Ramos (cell line): ENCODE measurements around the gene ZNF750.

ENCODE experiments used
- in situ Hi-C: fragments of 300-500 bp; cut with MboI; formaldehyde crosslinking; loops from one replicate; pipeline ENCODE4 v1.14.3; 2022; ENCODE audit warnings: low sequenced_read_pairs; ENCODE audit not compliant: unreplicated experiment

Gene ZNF750

DNA sequence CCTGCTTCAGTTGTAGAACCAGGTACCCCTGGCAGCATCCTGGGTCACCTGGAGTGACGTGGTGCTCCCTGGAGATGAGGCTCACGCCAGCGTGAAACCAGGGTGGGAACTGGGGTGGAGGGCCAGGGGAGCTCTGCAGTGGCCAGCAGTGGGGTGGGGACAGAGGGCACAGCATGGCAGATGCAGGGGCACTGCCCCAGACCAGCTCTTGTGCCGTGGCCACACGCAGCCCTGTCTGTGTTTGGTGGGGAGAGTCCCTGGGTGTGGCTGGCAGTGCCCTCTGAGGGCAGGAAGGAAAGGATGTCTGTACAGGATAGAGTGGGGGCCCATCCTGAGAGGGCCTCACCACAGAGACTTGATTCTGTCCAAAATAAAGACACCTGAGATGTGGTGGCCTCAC is 24.5 kb downstream of the ZNF750 start:
- in situ Hi-C loops: no loop called here

- in situ Hi-C loops: no loop called here
These were observed 25.0 kb downstream of the ZNF750 start for GRCh38 chr17:82814834-82815233.

GRCh38 chr17:82813299-82814051 is 26.3 kb downstream of the ZNF750 start:
- in situ Hi-C loops: no loop called here

- in situ Hi-C loops: no loop called here
These were observed 27.2 kb downstream of the ZNF750 start for GRCh38 chr17:82812601-82813000.

DNA sequence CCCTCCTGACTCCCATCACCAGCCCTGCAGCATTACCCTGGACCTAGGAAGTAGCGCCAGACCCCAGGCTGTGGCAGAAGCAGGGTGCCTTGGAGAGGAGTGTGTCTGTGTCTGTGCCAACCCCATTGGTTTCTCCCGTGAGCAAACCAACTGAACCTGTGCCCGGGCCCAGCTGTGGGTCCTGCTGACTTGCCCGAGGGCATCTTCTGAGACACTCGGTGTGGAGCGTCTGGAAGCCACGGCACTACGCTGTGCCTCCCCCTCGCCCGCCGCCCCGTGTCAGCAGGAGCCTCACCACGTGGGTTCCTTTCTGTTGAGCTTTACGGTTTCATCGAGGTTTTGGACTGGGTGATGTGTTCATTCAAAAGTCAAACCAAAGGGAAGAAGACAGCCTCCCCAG is 27.8 kb downstream of the ZNF750 start:
- in situ Hi-C loops: no loop called here

DNA sequence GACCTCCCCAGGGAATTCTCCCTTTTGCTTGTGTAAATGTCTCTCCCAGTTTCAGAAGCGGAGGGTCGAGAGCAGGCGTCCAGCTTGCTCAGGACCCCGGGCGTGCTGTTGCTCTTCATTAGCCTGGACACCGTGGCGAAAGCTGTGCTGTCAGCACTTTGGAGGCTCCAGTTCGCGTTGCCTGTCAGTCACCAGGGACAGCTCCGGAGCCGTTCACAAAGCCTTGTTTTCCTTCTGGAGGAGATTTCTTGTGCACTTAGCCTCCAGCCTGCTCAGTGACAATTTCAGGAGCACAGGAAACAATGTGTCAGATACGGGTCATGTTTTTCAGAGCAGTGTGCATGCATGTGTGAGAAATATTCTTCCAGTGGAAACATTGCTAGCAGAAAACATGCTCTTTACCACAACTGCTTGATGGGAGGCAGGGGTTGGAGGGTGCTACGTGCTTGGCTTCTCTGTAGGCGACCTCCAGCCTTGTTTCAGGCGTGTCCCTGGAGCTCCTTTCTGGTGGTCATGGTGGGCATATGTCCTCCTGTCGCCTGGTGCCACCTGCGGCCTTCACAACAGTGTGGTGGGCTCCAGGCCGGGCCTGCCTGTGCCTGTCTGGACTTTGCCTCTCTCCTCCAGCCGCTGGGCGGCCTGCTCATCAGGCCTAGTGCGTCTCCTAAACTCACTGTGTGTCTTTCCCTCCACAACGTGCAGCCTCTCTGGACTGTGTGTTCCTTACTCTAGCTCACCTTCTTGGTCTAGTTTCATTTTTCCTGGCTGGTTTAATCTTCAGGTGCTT is 29.0 kb downstream of the ZNF750 start:
- in situ Hi-C loops: no loop called here

GRCh38 chr17:82808921-82809905 is 30.6 kb downstream of the ZNF750 start:
- in situ Hi-C loops: no loop called here

- in situ Hi-C loops: no loop called here
These were observed 31.8 kb downstream of the ZNF750 start for GRCh38 chr17:82808006-82808405.

DNA sequence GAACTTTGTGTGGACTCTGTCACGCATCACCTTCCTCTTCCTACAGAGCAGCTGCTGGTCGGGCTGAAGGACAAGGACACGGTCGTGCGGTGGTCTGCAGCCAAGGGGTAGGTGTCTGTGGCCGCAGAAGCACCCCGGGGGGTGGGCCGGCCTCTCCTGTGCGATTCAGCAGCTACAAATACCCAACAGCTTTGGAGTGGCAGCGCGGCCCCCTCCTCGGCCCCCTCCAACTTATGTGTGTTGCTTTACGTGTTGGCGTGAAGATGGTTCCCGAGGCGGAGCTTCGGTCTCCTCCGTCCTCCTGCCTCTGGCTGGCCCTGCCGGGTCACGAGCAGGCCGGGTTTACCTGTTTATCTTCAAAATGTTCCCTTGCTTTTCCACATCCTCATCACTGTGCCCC is 32.3 kb downstream of the ZNF750 start:
- in situ Hi-C loops: no loop called here

- in situ Hi-C loops: no loop called here
These were observed 32.7 kb downstream of the ZNF750 start for GRCh38 chr17:82807101-82807500.

- in situ Hi-C loops: no loop called here
These were observed 33.2 kb downstream of the ZNF750 start for GRCh38 chr17:82806645-82807044.

GRCh38 chr17:82805823-82806222 is 34.0 kb downstream of the ZNF750 start:
- in situ Hi-C loops: no loop called here

- in situ Hi-C loops: no loop called here
These were observed 34.6 kb downstream of the ZNF750 start for GRCh38 chr17:82805254-82805653.

DNA sequence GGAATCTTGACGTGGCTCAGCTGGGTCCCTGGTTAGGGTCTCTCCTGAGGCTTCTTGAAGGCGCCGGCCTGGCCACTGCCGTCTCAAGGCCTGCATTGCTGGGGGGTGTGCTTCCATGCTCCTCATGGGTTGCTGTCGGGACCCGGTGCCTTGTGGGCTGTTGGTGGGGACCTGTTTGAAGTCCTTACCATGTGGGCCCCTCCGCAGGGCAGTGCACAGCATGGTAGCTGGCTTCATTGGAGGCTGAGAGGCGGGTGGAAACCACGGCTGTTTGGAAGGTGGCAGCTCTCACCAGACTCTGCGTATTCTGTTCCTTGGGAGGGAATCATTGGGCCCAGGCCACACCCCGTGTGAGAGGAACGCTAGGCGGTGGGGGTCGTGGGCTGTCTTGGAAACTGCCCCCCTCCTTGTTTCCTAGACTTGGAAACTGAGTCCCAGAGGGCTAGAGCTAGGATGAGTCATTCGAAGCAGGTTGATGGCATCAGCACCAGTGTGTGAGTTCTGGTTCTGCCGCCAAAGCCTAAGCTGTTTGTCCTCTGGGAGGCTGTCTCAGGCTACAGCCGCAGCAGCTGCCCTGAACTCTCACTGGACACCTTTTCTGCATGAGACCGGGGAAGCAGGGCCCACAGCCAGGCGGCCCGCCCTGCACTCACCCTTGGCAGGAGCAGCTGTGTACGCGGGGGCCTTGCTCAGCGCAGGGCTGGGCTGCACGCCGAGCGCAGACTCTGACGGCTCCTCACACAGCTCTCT is 35.2 kb downstream of the ZNF750 start:
- in situ Hi-C loops: no loop called here

DNA sequence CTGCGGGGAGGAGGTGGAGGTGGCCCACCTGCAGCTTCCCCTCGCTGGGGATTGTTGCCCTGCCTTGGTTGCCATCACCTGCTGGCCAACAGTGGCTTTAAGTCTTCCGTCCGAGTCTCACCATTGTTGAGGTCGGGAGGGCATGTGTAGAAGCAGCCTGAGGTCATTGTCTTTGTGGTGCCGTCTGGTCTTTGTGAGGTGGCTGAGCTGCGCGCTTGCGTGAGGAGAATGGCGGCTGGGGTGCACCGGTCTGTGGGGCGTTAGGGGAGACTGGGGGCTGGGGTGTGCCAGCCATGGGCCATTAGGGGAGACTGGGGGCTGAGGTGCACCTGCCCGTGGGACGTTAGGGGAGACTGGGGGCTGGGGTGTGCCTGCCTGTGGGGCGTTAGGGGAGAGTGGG is 36.2 kb downstream of the ZNF750 start:
- in situ Hi-C loops: no loop called here

DNA sequence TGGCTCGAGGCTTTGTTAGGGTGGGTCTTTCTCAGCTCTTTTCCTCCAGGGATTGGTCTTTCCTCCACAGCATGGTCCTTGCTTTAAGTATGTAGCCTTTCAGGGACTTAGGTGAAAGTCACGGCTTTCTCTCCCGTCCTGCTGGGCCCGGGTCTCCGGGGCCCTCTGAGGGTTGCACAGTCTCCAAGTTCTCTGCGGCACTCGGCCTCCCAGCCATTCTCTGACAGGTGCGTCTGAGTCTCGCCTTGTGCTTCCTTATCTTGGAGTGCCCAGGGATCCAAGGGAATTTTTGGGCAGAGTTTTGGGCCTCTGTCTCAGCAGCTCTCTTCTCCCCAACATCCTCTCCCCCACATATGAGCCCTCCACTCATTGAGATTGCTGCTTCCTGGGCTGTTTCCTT is 36.6 kb downstream of the ZNF750 start:
- in situ Hi-C loops: no loop called here

DNA sequence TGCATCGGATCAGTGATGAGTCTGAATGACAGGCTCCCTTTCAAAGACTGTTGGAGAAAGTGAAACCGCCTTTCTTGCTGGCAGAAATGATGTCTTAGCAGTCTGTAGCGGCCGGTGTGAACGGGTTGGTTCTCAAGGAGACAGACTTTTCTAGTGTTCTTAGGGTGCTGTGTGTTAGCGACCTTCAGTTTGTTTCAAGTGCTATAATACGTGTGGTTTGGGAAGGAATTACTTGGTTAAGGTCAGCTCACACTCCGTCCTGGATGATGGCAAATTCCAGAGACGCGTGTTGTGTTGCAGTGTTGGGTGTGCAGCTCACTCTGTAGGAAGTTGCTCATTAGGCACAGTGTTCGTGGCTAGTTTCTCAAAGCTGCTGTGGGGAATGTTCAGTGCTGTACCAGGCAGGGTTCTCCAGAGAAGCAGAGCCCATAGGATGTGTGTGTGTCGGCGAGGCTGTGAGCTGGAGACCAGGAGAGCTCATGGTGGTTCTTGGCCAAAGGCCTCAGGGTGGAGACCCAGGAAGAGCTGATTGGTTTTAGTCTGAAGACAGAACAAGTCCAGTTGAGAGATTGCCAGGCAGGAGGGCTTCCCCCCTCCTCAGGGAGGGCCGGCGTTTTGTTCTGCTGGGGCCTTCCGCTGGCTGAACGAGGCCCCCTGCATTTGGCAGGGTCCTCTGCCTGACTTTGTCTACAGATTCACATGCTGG is 37.6 kb downstream of the ZNF750 start:
- in situ Hi-C loops: no loop called here

GRCh38 chr17:82801377-82801970 is 38.3 kb downstream of the ZNF750 start:
- in situ Hi-C loops: no loop called here

DNA sequence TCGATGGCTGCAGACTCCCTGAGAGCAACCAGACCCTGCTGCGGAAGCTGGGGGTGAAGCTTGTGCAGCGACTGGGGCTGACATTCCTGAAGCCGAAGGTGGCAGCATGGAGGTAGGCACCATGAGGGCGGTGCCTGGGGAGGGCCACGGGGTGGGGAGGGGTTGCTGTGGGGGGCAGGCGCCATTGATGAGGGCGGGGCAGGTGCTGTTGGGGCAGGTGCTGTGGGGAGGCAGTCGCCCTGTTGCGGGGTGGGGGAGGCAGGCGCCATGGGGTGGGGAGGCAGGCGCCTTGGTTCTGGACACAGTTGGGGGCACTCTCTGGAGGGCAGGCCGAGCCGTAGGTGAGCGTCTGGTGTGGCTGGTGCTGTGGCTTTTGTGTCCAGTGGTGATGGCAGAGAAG is 38.9 kb downstream of the ZNF750 start:
- in situ Hi-C loops: no loop called here
